ENCODE measurements around the gene TBXAS1. TPM values are rescaled to one million over a fixed set of nuclear protein-coding genes. Genes with fewer than 3 reads are reported as not detected.

TBXAS1 gene
- total RNA-seq, 2 donors from 2014 or later: 3.6 to 10.6 TPM

- intact Hi-C loops (cut with DNase I): no loop called here
- ATAC-seq: no peak
- Histone ChIP-seq H3K9me3 (no peaks in the 10 kb centered on the region), H3K4me3 (no peak overlapping the region), H3K36me3 (replicated peaks in 1 of 2; ENCODE audit: insufficient read depth in 1 of 2, low read depth in 2 of 2) (no peaks in the 10 kb centered on the region), H3K27ac (no peak overlapping the region), H3K4me1 (no peaks in the 10 kb centered on the region), H3K27me3 (no peaks in the 10 kb centered on the region)
- 77 to 83% methylated on average over 12 of the region's 12 CpGs for WGBS, 2 donors
- DNase-seq: no peak
- TF ChIP-seq CTCF (IDR thresholded peaks at IDR 0.05): no peak
- TF ChIP-seq POLR2A (IDR thresholded peaks at IDR 0.05): no peak
Measured at GRCh38 chr7:139898483-139898882, 69.4 kb downstream of the TBXAS1 start.

DNA sequence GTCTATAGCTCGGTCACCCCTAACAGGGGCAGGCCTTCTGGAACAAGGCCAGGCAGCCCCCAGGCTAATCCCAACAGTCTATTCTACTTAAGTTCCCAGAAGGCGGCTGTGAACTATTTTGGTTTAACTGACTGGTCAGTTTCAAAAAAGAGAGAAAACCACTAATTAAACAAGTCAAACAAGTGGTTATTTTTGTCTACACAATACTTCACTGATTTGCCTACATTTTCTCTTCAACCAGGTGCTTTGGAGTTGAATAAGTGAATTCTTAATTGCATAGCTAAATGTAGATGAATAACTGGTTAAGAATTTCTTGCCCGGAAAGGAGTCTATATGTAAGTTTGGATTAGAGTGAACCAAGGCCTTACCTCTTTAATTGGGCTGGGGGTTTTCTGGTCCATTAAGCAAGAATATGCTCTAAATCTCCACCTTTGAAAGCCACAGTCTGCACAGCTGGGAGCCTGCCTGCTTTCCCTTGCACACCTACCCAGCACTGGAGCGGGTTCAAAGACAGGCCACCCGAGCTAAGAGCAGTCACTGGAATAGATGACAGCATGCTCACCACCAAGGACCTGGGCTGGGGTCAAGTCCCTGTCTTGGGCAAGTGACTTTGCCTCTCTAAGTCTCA, 70.4 kb downstream of the TBXAS1 start:
- no peaks in the 10 kb centered on the region for H3K9me3 ChIP-seq
- no peaks in the 10 kb centered on the region for H3K36me3 ChIP-seq (replicated peaks in 1 of 2; ENCODE audit: insufficient read depth in 1 of 2, low read depth in 2 of 2)
- WGBS, 2 donors: 87 to 96% methylated on average over 4 to 5 of the region's 5 CpGs
- H3K4me1 ChIP-seq: no peaks in the 10 kb centered on the region
- H3K27me3 ChIP-seq: no peaks in the 10 kb centered on the region
- ATAC-seq (no peak), DNase-seq (no peak)
- no peak overlapping the region for H3K4me3 ChIP-seq
- H3K27ac ChIP-seq: no peak overlapping the region
- no peak for TF ChIP-seq CTCF (IDR thresholded peaks at IDR 0.05)
- intact Hi-C loops (cut with DNase I): no loop called here

DNA sequence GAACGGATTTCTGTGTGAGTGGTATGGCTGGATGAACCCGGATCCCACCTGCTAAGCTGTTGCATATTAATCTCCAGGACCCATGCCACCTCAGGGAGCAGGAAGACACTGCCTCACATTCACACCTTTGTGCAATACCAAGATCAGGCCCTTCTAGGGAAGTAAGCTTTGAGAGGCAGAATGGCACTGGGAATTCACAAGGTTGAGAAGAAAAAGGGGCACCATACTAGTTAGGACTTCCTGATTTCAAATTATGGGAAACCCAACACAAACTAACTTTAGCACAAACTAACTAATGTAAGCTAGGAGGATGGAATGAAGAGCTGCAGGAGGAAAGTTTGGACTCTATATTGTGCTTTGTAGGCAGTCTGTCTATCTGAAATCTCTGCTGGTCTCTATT, 71.3 kb downstream of the TBXAS1 start:
- H3K27ac ChIP-seq: no peak overlapping the region
- DNase-seq (no peak), ATAC-seq (no peak)
- H3K36me3 ChIP-seq (replicated peaks in 1 of 2; ENCODE audit: insufficient read depth in 1 of 2, low read depth in 2 of 2): no peaks in the 10 kb centered on the region
- H3K4me3 ChIP-seq: no peak overlapping the region
- 74 to 89% methylated on average over 2 of the region's 2 CpGs for WGBS, 2 donors
- H3K9me3 ChIP-seq: no peaks in the 10 kb centered on the region
- H3K27me3 ChIP-seq: no peaks in the 10 kb centered on the region
- intact Hi-C loops (cut with DNase I): no loop called here
- H3K4me1 ChIP-seq: no peaks in the 10 kb centered on the region
- TF ChIP-seq CTCF (IDR thresholded peaks at IDR 0.05) (no peak), POLR2A (IDR thresholded peaks at IDR 0.05) (no peak)

GRCh38 chr7:139901056-139901795, 72.2 kb downstream of the TBXAS1 start:
- ATAC-seq (no peak), DNase-seq (no peak)
- Histone ChIP-seq H3K27me3 (no peaks in the 10 kb centered on the region), H3K27ac (peak overlapping the region in 1 of 4 donors; percentile 22), H3K9me3 (no peaks in the 10 kb centered on the region), H3K4me3 (no peak overlapping the region), H3K36me3 (replicated peaks in 1 of 2; ENCODE audit: insufficient read depth in 1 of 2, low read depth in 2 of 2) (no peaks in the 10 kb centered on the region), H3K4me1 (no peaks in the 10 kb centered on the region)
- WGBS, 2 donors: 79 to 83% methylated on average over 6 of the region's 6 CpGs
- TF ChIP-seq CTCF (IDR thresholded peaks at IDR 0.05) (no peak), POLR2A (IDR thresholded peaks at IDR 0.05) (no peak)
- intact Hi-C loops (cut with DNase I): no loop called here

DNA sequence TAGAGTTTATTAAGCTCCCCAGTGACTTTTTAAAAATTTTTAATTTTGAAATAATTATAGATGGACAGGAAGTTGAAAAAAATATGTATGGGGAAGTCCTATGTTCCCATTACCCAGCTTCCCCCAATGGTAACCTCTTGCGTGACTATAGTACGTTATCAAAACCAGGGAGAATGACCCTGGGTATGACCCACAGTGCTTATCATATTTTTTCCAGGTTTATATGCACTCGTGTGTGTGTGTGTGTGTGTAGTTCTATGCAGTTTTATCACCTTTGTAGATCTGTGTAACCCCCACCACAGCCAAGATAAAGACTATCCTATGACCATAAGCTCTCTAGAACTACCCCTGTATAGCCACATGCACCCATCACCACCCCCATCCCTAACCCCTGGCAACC, 72.8 kb downstream of the TBXAS1 start:
- intact Hi-C loops (cut with DNase I): no loop called here
- TF ChIP-seq POLR2A (IDR thresholded peaks at IDR 0.05) (no peak), CTCF (IDR thresholded peaks at IDR 0.05) (no peak)
- no peaks in the 10 kb centered on the region for H3K4me1 ChIP-seq
- ATAC-seq: no peak
- WGBS, 2 donors: 82 to 84% methylated on average over 3 of the region's 3 CpGs
- H3K36me3 ChIP-seq (replicated peaks in 1 of 2; ENCODE audit: insufficient read depth in 1 of 2, low read depth in 2 of 2): no peaks in the 10 kb centered on the region
- no peak overlapping the region for H3K4me3 ChIP-seq
- no peak for DNase-seq
- no peak overlapping the region for H3K27ac ChIP-seq
- H3K9me3 ChIP-seq: peaks cover 0 to 3% (median 0%) of the 10 kb centered on the region in 3 donors
- no peaks in the 10 kb centered on the region for H3K27me3 ChIP-seq
